ENCODE measurements around the gene TCEANC2. TPM values are rescaled to one million over a fixed set of nuclear protein-coding genes. Genes with fewer than 3 reads are reported as not detected.
"Not testable (repeated sequence)": the region's sequence is repeated elsewhere in the genome, so short reads cannot be mapped to it uniquely, and the experiment has no call there.

Gene TCEANC2
- total RNA-seq, 1 donor from 2014 or later: 4.7 TPM

DNA sequence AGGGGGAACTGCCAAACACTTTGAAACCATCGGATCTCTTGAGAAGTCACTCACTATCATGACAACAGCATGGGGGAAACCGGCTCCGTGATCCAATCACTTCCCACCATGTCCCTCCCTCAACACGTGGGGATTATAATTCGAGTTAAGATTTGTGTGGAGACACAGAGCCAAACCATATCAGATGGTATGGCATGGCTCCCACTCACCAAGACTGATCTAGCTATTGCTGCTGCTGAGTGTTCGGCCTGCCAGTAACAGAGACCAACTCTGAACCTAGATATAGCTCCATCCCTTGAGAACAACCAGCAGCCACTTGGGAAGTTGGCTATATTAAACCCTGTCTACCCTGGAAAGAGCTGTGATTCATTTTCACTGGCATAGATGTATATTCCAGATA is 50.0 kb downstream of the TCEANC2 start:
- H3K9me3 ChIP-seq: no peaks in the 10 kb centered on the region
- no peak overlapping the region for H3K27ac ChIP-seq
- no peak for DNase-seq
- H3K4me3 ChIP-seq: no peak overlapping the region
- no peak for ATAC-seq
- no peaks in the 10 kb centered on the region for H3K36me3 ChIP-seq
- no peaks in the 10 kb centered on the region for H3K27me3 ChIP-seq
- intact Hi-C loops (cut with DNase I): no loop called here
- TF ChIP-seq, protein P1, sequence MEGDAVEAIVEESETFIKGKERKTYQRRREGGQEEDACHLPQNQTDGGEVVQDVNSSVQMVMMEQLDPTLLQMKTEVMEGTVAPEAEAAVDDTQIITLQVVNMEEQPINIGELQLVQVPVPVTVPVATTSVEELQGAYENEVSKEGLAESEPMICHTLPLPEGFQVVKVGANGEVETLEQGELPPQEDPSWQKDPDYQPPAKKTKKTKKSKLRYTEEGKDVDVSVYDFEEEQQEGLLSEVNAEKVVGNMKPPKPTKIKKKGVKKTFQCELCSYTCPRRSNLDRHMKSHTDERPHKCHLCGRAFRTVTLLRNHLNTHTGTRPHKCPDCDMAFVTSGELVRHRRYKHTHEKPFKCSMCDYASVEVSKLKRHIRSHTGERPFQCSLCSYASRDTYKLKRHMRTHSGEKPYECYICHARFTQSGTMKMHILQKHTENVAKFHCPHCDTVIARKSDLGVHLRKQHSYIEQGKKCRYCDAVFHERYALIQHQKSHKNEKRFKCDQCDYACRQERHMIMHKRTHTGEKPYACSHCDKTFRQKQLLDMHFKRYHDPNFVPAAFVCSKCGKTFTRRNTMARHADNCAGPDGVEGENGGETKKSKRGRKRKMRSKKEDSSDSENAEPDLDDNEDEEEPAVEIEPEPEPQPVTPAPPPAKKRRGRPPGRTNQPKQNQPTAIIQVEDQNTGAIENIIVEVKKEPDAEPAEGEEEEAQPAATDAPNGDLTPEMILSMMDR (IDR thresholded peaks at IDR 0.05): no peak
- no peaks in the 10 kb centered on the region for H3K4me1 ChIP-seq

DNA sequence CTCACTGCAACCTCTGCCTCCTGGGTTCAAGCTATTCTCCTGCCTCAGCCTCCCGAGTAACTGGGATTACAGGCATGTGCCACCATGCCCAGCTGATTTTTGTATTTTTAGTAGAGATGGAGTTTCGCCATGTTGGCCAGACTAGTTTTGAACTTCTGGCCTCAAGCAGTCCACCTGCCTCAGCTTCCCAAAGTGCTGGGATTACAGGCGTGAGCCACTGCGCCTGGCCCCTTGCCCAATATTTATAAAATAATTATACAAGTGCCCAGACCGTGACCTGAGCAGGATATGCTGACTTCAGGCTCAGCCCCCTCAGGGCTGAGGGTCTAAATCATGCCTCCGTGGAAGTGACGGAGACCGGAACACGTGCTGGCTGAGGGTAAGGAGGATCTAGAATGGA is 51.2 kb downstream of the TCEANC2 start:
- intact Hi-C loops (cut with DNase I); H3K4me3 ChIP-seq; ATAC-seq; H3K36me3 ChIP-seq; DNase-seq; H3K27ac ChIP-seq; H3K27me3 ChIP-seq; H3K4me1 ChIP-seq; H3K9me3 ChIP-seq: not testable (repeated sequence)

DNA sequence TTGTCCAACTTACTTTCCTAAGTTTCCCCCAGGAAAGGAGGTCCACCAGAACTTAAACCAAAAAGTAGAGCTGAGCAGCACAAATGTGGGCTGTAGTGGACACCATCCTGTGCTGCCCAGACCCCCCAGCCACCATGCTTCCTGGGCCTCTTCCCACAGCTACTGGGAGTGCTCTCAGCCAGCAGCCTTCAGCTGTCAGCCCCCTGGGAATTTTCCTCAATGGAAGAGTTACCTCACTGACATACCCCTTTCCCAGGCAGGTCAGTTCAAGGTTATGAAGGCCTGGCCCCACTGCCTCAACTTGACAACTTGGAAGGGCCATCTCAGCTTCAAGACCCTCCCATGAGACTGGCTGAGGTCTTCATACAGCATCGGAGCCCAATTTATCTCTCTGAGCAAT is 51.7 kb downstream of the TCEANC2 start:
- no peaks in the 10 kb centered on the region for H3K4me1 ChIP-seq
- no peaks in the 10 kb centered on the region for H3K27me3 ChIP-seq
- H3K36me3 ChIP-seq: no peaks in the 10 kb centered on the region
- DNase-seq (no peak), ATAC-seq (no peak)
- no peak overlapping the region for H3K27ac ChIP-seq
- no peak overlapping the region for H3K4me3 ChIP-seq
- TF ChIP-seq, protein P1 (IDR thresholded peaks at IDR 0.05): no peak
- H3K9me3 ChIP-seq: no peaks in the 10 kb centered on the region
- intact Hi-C loops (cut with DNase I): no loop called here

DNA sequence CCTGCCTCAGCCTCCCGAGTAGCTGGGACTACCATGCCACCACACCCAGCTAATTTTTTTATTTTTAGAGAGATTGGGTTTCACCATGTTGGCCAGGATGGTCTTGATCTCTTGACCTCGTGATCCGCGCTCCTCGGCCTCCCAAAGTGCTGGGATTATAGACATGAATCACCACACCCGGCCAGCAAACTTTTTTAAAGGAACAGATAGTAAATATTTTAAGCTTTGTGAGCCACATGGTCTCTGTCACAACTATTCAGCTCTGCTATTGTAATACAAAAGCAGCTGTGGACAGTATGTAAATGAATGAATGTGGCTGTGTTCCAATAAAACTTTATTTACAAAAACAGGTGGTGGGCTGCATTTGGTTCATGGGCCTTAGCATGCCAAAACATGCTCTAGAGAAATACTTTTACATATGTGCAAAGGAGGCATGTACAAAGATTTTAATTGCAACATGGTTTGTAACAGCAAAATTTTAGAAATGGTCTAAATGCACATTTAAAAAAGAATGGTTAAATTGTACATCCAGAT is 52.4 kb downstream of the TCEANC2 start:
- TF ChIP-seq, protein P1 (IDR thresholded peaks at IDR 0.05): no peak
- H3K36me3 ChIP-seq: no peaks in the 10 kb centered on the region
- intact Hi-C loops (cut with DNase I): no loop called here
- H3K27ac ChIP-seq: no peak overlapping the region
- H3K9me3 ChIP-seq: no peaks in the 10 kb centered on the region
- no peaks in the 10 kb centered on the region for H3K4me1 ChIP-seq
- no peaks in the 10 kb centered on the region for H3K27me3 ChIP-seq
- no peak for DNase-seq
- no peak for ATAC-seq
- no peak overlapping the region for H3K4me3 ChIP-seq

DNA sequence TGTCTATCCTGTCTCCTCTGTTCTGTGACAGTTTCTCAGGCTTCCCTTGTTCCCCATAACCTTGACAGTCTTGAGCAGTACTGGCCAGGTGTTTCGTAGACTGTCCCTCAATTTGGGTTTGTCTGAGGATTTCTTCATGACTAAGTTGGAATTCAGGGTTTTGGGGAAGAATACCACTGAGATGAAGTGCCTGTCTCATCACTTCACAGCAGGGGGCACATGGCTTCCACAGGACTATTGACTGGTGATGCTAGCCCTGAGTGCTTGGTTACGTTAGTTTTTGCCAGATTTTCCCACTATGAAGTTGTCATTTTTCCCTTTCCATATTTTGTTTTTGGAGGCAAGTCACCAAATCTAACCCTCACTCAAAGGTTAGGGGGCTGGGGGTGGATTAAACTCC is 53.7 kb downstream of the TCEANC2 start:
- no peaks in the 10 kb centered on the region for H3K36me3 ChIP-seq

DNA sequence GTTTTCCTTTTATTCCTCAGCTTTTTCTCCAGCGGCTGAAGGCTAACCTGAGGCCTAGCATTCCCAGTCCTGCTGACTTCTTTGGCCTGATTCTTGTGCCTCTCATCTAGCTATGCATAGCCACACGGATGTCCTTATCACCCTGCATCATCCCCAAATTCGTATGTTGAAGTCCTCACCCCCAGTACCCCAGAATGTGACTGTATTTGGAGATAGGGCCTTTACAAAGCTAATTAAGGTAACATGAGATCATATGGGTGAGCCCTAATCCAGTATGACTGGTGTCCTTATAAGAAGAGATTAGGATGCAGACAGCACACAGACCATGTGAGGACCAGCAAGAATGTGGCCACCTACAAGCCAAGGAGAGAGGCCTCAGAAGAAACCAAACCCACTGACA is 54.7 kb downstream of the TCEANC2 start:
- no peaks in the 10 kb centered on the region for H3K27me3 ChIP-seq
- H3K4me3 ChIP-seq: no peak overlapping the region
- TF ChIP-seq, protein P1 (IDR thresholded peaks at IDR 0.05): no peak
- ATAC-seq (no peak), DNase-seq (no peak)
- H3K9me3 ChIP-seq: no peaks in the 10 kb centered on the region
- H3K27ac ChIP-seq: no peak overlapping the region
- intact Hi-C loops (cut with DNase I): no loop called here
- H3K4me1 ChIP-seq: no peaks in the 10 kb centered on the region
- no peaks in the 10 kb centered on the region for H3K36me3 ChIP-seq

More for the DNA sequence above, 53.7 kb downstream of the TCEANC2 start:
- TF ChIP-seq, protein P1 (IDR thresholded peaks at IDR 0.05): no peak
- no peaks in the 10 kb centered on the region for H3K27me3 ChIP-seq
- DNase-seq (no peak), ATAC-seq (no peak)
- intact Hi-C loops (cut with DNase I): no loop called here
- H3K27ac ChIP-seq: no peak overlapping the region
- H3K4me1 ChIP-seq: no peaks in the 10 kb centered on the region
- H3K4me3 ChIP-seq: no peak overlapping the region
- H3K9me3 ChIP-seq: no peaks in the 10 kb centered on the region
